GM12878 (cell line): Measurements from ENCODE around the gene FBXL14. TPM values are rescaled to one million over a fixed set of nuclear protein-coding genes. Genes with fewer than 3 reads are reported as not detected.

ENCODE experiments used
- ASH2L ChIP-seq: fragments of 300-600, 200-600 bp; sonication (generic); IDR thresholded peaks from 2 replicates; pipeline ENCODE4 v1.6.1; 2017; ENCODE audit warnings: low read depth, mild to moderate bottlenecking, borderline replicate concordance
- ATF3 ChIP-seq: IDR thresholded peaks from 2 replicates; pipeline ENCODE4 v1.6.1; 2011; ENCODE audit warnings: low read depth, mild to moderate bottlenecking, low read length, moderate library complexity, borderline replicate concordance; ENCODE audit errors: extremely low read depth
- BACH1 ChIP-seq: fragments of 450-650 bp; IDR thresholded peaks from 2 replicates; pipeline ENCODE4 v1.6.1; 2017; ENCODE audit warnings: mild to moderate bottlenecking, borderline replicate concordance
- BRCA1 ChIP-seq: IDR thresholded peaks from 2 replicates; pipeline ENCODE4 v1.6.1; 2011; ENCODE audit warnings: low read depth, low read length, improper control_type of control experiment
- CREB1 ChIP-seq: IDR thresholded peaks from 2 replicates; pipeline ENCODE4 v1.6.1; 2012; ENCODE audit warnings: low read depth, mild to moderate bottlenecking, inconsistent platforms
- IKZF1 ChIP-seq: fragments of 450-650 bp; conservative IDR thresholded peaks from 2 replicates; pipeline ENCODE4 v1.6.1; 2017; ENCODE audit warnings: antibody characterized with exemption, mild to moderate bottlenecking
- IKZF2 ChIP-seq, 2 experiments: fragments of 450-650 bp; IDR thresholded peaks; 2 replicates each; pipeline ENCODE4 v1.6.1; 2017; ENCODE audit warnings: mild to moderate bottlenecking in 2 of 2, moderate library complexity in 2 of 2
- KAT2A ChIP-seq: conservative IDR thresholded peaks from 2 replicates; pipeline ENCODE4 v1.6.1; 2011; ENCODE audit warnings: low read depth, low read length; ENCODE audit not compliant: control insufficient read depth
- MTA2 ChIP-seq: fragments of 450-650 bp; IDR thresholded peaks from 2 replicates; pipeline ENCODE4 v1.6.1; 2016; ENCODE audit warnings: low read depth, mild to moderate bottlenecking, moderate library complexity
- NBN ChIP-seq: fragments of 450-650 bp; IDR thresholded peaks from 2 replicates; pipeline ENCODE4 v1.6.1; 2016
- NFIC ChIP-seq: IDR thresholded peaks from 2 replicates; pipeline ENCODE4 v1.6.1; 2012; ENCODE audit warnings: low read depth, mild to moderate bottlenecking, inconsistent platforms, low read length, moderate library complexity
- NR2F1 ChIP-seq: fragments of 450-650 bp; conservative IDR thresholded peaks from 2 replicates; pipeline ENCODE4 v1.6.1; 2017; ENCODE audit warnings: mild to moderate bottlenecking
- PAX5 ChIP-seq: IDR thresholded peaks from 2 replicates; pipeline ENCODE4 v1.6.1; 2011; ENCODE audit warnings: low read depth, low read length, borderline replicate concordance
- PBX3 ChIP-seq: IDR thresholded peaks from 2 replicates; pipeline ENCODE4 v1.6.1; 2011; ENCODE audit warnings: mild to moderate bottlenecking, low read depth, low read length, moderate library complexity; ENCODE audit not compliant: insufficient replicate concordance
- POU2F2 ChIP-seq: IDR thresholded peaks from 3 replicates; pipeline ENCODE4 v1.6.1; 2011; ENCODE audit warnings: low read depth, mild to moderate bottlenecking, low read length, borderline replicate concordance
- RAD21 ChIP-seq: IDR thresholded peaks from 2 replicates; pipeline ENCODE4 v1.6.1; 2011; ENCODE audit warnings: mild to moderate bottlenecking, low read depth, low read length, moderate library complexity; ENCODE audit not compliant: insufficient read depth
- RFX5 ChIP-seq: IDR thresholded peaks from 2 replicates; pipeline ENCODE4 v1.6.1; 2011; ENCODE audit warnings: low read depth, low read length, improper control_type of control experiment
- RUNX3 ChIP-seq: IDR thresholded peaks from 2 replicates; pipeline ENCODE4 v1.6.1; 2012; ENCODE audit warnings: low read length, inconsistent platforms
- SMC3 ChIP-seq: IDR thresholded peaks from 2 replicates; pipeline ENCODE4 v1.6.1; 2011; ENCODE audit warnings: low read length, improper control_type of control experiment, borderline replicate concordance
- TARDBP ChIP-seq: IDR thresholded peaks from 2 replicates; pipeline ENCODE4 v1.6.1; 2016; ENCODE audit warnings: borderline replicate concordance
- USF1 ChIP-seq: IDR thresholded peaks from 2 replicates; pipeline ENCODE4 v1.6.1; 2011; ENCODE audit warnings: borderline replicate concordance, low read depth, mild to moderate bottlenecking, moderate library complexity, mixed read lengths, low read length; ENCODE audit not compliant: insufficient read depth; ENCODE audit errors: extremely low read length
- ZNF687 ChIP-seq: fragments of 450-650 bp; IDR thresholded peaks from 2 replicates; pipeline ENCODE4 v1.6.1; 2017; ENCODE audit warnings: mild to moderate bottlenecking, moderate library complexity
- polyA plus RNA-seq, 11 experiments: library from polyadenylated mRNA; depleted of rRNA in 4 of 11; unstranded in 6 of 11; stranded (reverse) in 5 of 11; fragments of >200 nt; fragmentation: Nextera tagmentation in 4 of 11; fragmentation: Illumina TruSeq in 1 of 11; extraction: Ambion mirVana in 4 of 11; extraction: Trizol in 1 of 11; gene quantifications; 1 replicate in 1 of 11; 2 replicates in 10 of 11; pipeline versions ENCODE4 v1.2.1 to v1.2.3, GENCODE V29; 2011 to 2016; ENCODE audit warnings: inconsistent platforms in 2 of 11, missing spikeins in 2 of 11, low read depth in 1 of 11
- total RNA-seq, 4 experiments: library from RNA; depleted of rRNA in 3 of 4; stranded (reverse); fragments of >200 nt in 3 of 4; fragmentation: Illumina TruSeq in 1 of 4; extraction: Trizol in 1 of 4; gene quantifications; 2 replicates each; pipeline versions ENCODE4 v1.2.1 to v1.2.3, GENCODE V29; 2013 to 2021
- TF ChIP-seq, protein P1 (sequence below): fragments of 450-650 bp; IDR thresholded peaks from 2 replicates; pipeline ENCODE4 v1.6.1; 2017; ENCODE audit warnings: low read depth, mild to moderate bottlenecking, moderate library complexity

Gene FBXL14
- total and polyA plus RNA-seq, 10 of the 15 experiments (the other 5 are each of a cell fraction or from before 2014, with no cell fraction given): 0.44 to 19.0 (median 2.9) TPM

- TF ChIP-seq, protein P1, sequence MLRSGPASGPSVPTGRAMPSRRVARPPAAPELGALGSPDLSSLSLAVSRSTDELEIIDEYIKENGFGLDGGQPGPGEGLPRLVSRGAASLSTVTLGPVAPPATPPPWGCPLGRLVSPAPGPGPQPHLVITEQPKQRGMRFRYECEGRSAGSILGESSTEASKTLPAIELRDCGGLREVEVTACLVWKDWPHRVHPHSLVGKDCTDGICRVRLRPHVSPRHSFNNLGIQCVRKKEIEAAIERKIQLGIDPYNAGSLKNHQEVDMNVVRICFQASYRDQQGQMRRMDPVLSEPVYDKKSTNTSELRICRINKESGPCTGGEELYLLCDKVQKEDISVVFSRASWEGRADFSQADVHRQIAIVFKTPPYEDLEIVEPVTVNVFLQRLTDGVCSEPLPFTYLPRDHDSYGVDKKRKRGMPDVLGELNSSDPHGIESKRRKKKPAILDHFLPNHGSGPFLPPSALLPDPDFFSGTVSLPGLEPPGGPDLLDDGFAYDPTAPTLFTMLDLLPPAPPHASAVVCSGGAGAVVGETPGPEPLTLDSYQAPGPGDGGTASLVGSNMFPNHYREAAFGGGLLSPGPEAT: peak; percentile 94
- TF ChIP-seq KAT2A: no peak
- TF ChIP-seq TARDBP: no peak
- TF ChIP-seq SMC3: peak; percentile 94
- no peak for TF ChIP-seq PBX3
- no peak for TF ChIP-seq ZNF687
- peak; percentile 95 for TF ChIP-seq RUNX3
- TF ChIP-seq NBN: peak; percentile 64
- 0 out of 2 replicates have a peak, but pooled peaks have one; percentile 23 for TF ChIP-seq ATF3
- TF ChIP-seq CREB1: 0 out of 2 replicates have a peak, but pooled peaks have one; percentile 31
- TF ChIP-seq RAD21: peak; percentile 98
- peak; percentile 52 for TF ChIP-seq NFIC
- TF ChIP-seq MTA2: peak; percentile 58; the same call in 1 of the 2 replicates
- TF ChIP-seq IKZF2 (IDR thresholded peaks at IDR 0.05): peak; percentile 93 to 96
- TF ChIP-seq RFX5: no peak
- no peak for TF ChIP-seq BACH1
- TF ChIP-seq USF1: no peak
- 0 out of 2 replicates have a peak, but pooled peaks have one; percentile 23 for TF ChIP-seq NR2F1
- TF ChIP-seq BRCA1: no peak
- TF ChIP-seq POU2F2: peak; percentile 37; the same call in 1 of the 3 replicates
- no peak for TF ChIP-seq PAX5
- TF ChIP-seq IKZF1: peak; percentile 95
- no peak for TF ChIP-seq ASH2L
Measured at GRCh38 chr12:1583421-1584078, 10.8 kb downstream of the FBXL14 start (continued).
